HUDEP-2 (cell line): ENCODE measurements around the gene ARFGAP3.
A peak's percentile ranks its signal among the peaks of the same experiment; 100 is the strongest.

Experiments used
- DNase-seq, 76 experiments: peaks; one replicate each; lab custom pipeline; 2025; ENCODE audit not compliant: unreplicated experiment in 76 of 76; lab: John Stamatoyannopoulos, UW

The ARFGAP3 gene

DNA sequence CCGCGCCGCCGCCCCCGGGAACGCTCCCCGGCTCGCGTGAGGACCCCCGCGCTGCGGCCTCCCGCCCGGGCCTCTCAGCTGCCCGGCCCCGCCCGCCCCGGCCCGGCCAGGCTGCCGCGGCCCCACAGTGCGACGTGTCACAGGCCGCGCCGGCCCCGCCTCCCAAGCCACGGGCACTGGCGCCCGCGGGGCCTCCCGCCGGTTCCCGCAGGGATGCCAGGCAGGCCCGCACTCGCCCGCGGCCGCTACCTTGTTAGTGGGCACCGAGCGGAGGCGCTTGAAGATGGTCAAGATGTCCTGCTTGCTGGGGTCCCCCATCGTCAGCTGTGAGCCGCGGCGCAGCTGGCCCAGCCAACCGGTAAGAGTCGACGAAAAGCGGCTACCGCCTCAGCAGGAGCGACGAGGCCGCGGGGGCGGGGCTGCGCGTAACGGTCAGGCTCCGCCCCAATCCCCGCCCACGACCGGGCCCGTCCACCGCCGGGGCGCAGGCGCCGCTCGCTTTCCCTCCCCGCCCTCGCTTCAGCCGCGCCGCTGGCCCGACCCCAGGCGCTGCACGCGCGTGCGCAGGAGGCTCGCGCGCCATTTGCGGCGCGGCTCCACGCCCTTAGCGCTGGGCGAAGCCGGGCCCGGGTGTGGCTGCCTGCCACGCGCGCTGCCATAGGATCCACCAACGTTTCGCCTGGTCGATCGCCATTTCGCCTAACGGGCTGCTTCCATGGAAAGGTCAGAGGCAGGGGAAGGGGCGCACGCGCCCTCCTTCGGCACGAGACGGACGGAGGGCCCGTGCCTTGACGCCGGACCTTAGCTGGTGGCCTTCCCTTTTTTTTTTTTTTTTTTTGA, at the start of gene ARFGAP3:
TSS of gene ARFGAP3 (minus strand) at position 409 of the 840 bp plus-strand sequence. CDS start at position 318, 91 bp downstream.
- DNase-seq: peak in 75 of 76 experiments; percentile 12 to 96 (median 88)

DNA sequence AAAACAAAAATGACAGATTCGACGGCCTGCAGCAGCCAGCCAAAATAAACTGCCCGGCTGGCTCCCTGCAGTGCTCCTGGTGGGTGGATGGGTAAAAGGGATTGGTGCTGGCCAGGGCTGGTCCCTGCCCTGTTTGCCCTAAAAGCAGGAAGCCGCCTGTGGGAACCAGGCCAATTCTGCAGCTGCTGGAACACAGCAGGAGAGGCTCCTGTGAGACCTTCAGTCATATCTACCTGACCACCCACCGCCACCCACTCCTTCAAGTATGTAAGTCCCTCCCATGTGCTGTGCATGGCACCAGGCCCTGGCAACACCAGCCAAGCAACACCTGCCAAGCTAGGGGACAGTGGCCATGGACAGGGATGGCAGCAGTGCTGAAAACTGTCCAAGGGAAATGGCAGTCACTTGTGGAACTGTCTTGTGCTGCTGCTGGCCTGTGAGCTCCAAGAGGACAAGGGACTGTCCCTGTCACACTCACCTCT, 48.7 kb upstream of the ARFGAP3 start:
- DNase-seq: no peak

DNA sequence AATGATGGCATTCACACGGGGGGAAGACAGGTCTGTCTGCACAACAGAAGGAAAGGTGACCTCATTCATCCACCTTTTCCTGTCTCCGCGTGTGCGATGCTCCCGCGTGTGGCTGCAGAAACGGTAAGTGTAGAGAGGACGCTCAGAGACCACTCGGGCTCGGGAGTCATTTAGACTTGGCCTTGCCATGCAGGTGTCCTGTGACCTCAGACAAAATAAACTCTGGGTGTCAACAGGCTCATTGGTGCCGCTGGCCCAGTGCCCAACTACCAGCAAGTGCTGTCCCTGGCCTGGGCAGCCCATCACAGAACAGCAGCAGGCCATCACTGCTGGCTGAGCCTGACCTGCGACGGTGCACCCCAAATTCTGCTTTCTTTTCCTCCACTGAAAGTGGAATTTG, 48.1 kb upstream of the ARFGAP3 start:
- no peak for DNase-seq

GRCh38 chr22:42904050-42904449, 47.0 kb upstream of the ARFGAP3 start:
- no peak for DNase-seq

DNA sequence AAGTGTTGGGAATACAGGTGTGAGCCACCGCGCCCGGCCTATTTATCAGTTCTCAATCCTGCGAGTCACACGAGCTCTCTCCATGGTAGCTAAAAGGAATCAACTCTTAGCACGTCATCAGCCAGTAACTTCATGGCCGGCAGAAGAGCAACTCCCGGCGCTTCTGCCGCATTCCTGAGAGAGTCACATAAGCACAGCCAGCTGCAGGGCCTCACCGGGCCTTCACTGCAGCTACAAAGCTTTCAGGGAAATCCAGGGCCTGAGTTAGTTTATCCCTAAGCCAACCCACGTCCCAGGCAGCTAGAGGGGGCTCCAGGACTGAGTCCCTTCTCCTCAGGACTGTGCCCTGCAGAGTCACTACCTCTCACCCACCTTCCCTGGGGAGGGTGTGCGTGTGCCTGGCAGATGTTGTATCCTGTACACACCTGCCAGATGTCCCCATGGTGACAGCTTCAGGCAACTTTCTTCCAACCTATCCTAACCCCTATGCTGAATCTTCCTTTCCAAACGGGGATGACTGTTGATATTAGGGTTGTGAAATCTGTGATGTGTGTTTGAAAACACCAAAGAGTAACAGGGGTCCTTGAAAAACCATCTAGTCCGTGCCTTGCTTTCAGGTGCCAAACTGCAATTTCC, 45.9 kb upstream of the ARFGAP3 start:
- no peak for DNase-seq

GRCh38 chr22:42901790-42902508, 44.9 kb upstream of the ARFGAP3 start:
- peak in 1 of 76 experiments; percentile 18 for DNase-seq

GRCh38 chr22:42897960-42898359, 40.9 kb upstream of the ARFGAP3 start:
- no peak for DNase-seq

DNA sequence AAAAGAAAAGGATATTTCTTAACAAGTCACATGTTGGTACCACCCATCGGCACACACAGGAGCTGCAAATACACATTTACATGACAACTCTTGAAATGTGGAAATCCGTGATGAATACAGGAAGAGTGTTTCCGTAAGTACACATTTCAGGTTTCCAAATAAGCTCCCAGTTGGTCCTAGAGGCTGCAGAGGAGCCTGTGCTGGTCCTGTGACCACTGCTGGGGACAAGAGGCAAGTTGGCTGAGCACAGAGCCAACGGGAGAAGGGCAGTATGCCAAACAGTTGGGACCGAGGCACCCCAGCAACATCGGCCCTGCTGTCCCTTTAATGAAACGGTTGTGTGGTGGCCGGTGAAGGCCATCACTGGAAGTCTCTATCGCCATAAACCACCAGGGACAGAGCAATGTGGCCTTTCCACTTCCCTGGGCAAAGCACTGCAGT, 38.5 kb upstream of the ARFGAP3 start:
- DNase-seq: no peak

DNA sequence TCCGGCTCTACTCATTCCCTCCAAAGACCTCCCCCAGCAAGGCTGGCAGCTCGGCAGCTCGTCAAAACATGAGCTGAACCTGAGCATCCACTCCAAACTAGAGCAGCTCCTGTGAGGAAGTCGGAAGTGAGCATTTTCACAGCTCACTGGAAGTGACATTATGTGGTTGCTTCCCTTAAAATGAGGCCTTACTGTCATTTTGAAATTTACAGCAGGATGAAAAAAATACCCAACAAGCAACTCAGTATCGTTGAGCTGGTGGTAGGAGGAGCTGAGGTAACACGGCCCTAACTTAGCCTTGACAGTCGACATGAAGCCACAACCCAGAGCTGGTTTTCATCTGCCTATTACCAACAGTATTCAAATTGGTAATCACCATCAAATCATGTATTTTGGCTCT, 38.0 kb upstream of the ARFGAP3 start:
- no peak for DNase-seq

DNA sequence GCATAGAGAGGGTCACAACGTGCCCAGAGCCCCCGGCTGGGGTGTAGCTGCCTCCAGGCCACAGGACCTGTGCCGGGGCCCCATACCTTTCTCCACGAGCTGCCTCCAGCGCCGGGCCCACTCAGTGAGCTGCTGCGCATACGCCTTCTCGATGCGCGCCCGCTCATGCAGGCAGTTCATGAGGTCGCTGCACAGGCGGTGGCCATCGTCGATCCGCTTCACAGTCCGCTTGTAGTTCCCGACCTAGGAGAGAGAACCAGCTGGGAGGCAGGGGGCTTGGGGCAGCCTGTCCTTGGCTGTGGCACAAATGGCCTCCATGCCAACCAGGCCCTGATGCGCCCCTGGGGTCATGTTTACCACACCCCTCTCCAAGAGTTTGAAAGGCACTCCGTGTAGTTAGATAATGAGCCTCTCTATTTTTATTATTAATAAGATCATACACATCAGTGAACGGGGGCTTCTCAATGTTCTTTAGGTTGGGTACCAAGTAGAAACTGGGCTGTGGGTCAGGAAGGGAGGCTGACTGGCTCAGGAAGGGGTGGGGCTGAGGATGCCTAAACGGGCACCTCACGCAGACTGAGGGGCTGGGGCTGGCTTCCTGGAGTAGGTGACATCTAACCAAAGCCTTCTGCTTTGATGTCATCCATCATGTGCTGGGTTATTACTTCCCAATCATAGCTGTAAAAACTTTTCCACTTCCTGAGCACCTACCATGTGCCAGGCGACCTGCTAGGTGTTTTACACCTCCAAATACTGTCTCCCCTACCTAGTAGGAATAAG, 36.5 kb upstream of the ARFGAP3 start:
- no peak for DNase-seq

DNA sequence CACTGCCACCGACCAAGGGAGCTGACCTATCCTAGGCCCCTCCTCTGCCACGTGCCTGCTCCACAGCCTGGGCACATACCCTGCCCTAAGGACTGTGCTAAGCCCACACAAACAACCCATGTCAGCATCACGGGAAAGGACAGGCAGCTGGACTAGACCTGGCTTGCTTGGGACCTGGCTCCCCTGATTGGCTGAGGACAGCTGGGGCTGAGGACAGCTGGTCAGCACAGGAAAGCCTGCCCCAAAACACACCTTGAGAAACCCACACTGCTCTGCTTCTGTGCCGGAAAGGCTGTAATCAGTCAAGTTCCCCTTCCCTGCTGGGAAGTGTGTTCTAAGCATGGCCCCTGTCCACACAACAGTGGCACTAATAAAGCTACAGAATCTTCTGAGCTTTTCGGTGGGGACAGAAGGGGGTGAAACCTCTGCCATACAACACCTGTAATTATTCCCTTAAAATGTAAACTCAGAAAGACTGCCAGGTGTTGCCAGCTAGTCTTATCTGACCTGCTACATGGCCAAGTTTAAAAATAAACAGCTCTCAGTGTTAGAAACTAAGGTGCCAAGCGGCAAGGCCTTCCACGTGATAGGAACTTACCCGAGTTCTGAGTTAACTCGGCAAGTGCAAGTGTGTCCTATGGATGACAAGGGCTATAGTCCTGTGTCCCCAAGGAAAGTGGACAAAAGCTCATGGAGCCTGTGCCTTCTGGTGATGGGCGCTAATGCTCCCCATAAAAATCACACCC, 35.7 kb upstream of the ARFGAP3 start:
- DNase-seq: no peak

GRCh38 chr22:42892156-42892555, 35.1 kb upstream of the ARFGAP3 start:
- no peak for DNase-seq

GRCh38 chr22:42891696-42892095, 34.6 kb upstream of the ARFGAP3 start:
- DNase-seq: no peak

- DNase-seq: no peak
Measured at GRCh38 chr22:42891008-42891407, 33.9 kb upstream of the ARFGAP3 start.

- no peak for DNase-seq
Measured at GRCh38 chr22:42889304-42889703, 32.2 kb upstream of the ARFGAP3 start.

GRCh38 chr22:42887523-42888507, 30.7 kb upstream of the ARFGAP3 start:
- peak in 10 of 76 experiments; percentile 8 to 33 (median 16) for DNase-seq

DNA sequence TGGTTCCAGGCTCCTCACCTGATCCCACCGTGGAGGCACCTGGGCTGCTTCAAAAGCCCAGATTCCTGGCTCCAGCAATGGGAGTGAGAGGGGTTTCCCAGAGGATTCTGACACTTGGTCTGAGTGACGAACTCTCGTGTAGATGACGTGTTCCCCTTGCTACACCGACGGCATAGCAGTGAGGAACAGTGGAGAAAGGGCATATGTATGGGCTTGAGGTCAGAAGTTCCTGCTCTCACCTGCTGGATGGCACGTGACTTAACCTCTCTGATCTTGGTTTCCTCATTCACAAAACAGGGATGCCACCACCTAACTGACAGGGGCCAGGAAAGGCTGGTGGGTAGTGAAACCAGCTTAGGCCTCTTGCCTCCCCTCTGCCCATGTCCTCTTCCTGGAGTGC, 30.0 kb upstream of the ARFGAP3 start:
- DNase-seq: no peak

DNA sequence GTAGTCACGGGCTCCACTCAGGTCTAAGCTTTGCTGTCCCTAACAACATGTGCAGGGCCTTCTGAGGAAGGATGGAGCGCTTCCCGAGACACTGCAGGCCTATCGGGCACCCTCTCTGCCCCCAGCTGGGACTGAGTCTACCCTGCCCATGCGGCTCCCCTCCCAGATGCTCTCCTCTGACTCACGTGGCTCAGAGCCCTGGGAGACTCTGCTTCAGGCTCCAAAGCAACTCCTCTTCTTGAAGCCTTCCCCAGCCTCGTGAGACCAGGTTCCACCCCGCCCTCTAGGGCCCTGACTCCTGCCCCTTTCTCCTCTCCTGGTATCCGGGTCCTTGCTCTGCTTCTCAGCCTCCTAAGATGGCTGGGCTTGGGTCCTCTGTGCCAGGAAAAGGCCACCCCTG, 28.4 kb upstream of the ARFGAP3 start:
- DNase-seq: no peak
